ENCODE data around the gene OGDHL.

DNA sequence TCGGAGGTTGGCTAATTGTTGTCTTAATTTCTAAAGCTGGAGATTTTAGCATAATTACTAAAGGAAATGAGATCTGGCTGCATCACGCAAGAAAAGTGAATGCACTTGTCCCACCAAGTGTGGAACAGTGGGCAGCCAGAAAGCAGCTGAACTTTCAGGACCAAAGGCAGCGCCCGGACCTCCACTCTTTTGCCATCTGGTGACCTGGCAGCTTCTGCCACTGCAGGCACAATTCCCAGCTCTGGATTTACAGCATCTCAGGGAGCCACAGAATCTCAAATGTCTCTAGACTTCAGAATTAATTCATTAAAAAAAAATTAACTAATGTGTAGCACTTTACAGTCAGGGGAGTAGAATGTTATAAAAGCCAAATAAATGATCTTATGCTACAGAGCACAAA lies 14.7 kb upstream of the OGDHL start:
- TF ChIP-seq, protein P1, sequence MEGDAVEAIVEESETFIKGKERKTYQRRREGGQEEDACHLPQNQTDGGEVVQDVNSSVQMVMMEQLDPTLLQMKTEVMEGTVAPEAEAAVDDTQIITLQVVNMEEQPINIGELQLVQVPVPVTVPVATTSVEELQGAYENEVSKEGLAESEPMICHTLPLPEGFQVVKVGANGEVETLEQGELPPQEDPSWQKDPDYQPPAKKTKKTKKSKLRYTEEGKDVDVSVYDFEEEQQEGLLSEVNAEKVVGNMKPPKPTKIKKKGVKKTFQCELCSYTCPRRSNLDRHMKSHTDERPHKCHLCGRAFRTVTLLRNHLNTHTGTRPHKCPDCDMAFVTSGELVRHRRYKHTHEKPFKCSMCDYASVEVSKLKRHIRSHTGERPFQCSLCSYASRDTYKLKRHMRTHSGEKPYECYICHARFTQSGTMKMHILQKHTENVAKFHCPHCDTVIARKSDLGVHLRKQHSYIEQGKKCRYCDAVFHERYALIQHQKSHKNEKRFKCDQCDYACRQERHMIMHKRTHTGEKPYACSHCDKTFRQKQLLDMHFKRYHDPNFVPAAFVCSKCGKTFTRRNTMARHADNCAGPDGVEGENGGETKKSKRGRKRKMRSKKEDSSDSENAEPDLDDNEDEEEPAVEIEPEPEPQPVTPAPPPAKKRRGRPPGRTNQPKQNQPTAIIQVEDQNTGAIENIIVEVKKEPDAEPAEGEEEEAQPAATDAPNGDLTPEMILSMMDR (IDR thresholded peaks at IDR 0.05), result no peak
- no peak for TF ChIP-seq POLR2A (IDR thresholded peaks at IDR 0.05)

All from esophagus squamous epithelium (tissue), 4 donors.